ENCODE data around the gene RHOV.

DNA sequence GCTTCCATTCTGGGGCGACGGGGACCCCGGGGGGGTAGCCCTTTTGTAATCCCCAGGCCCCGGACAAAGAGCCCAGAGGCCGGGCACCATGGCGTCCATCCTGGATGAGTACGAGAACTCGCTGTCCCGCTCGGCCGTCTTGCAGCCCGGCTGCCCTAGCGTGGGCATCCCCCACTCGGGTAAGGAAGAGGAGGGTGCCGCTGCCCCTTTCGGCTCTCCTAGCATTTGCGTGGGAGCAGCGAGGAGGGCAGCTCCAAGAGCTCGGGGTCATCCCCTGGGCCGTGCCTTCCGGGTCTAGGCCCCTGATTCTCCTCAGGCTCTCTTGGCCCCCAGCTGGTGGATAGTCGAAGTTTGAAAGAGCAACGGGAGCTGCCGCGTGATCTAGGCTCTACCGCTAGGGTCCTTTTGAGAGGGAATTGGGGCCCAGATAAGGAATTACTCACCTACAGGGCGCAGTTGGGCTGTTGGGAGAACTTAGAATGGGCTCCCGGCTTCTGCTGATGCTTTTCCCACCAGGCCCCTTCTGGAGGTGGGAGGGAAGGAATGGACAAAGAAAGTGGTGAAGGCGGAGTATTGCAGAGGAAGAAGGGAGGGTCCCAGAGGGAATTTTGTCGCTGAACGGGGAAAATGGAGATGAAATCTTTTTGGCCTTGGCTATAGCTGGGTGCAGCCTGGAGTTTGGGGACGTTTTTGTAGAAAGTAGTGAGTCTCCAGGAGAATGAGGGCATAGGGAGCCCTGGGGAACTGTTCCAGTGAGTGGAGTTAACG lies 20.8 kb upstream of the RHOV start:
- peak; percentile 52 for TF ChIP-seq CTCF (IDR thresholded peaks at IDR 0.05; ENCODE audit: insufficient read depth, low read depth, low read length)
- TF ChIP-seq EZH2 (IDR thresholded peaks at IDR 0.05; ENCODE audit: insufficient read depth, low read length), result no peak

Data from astrocyte (in vitro differentiated cells and primary cell).